Endometrium (tissue), 2 donors: ENCODE data around the gene QRICH1.
A peak's percentile ranks its signal among the peaks of the same experiment; 100 is the strongest.

ENCODE experiments used
- FAIRE-seq: peaks from 2 replicates; lab custom pipeline; 2012; peaks lifted over from hg19 to GRCh38; lab: Jason Lieb, UNC
- donor health status: control.
- donor health status: control.

QRICH1 gene

DNA sequence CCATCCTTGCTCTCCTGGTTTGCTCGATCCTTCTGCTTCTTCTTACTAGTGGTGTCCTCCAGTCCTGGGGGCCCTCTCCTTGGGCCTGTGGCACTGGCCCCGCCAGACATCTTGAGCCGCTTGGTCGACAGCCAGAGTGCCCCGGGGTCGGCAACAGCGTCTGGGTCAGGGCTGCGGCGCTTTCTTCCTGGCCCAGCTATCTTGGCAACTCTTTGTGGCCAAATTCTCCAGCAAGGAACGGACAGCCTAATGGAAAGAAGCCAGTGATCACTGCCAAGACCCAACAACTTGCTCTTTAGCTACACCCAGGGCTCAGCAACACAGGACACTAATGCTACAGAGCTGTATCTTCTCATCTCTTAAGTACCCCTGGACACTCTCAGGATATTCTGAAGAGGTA is 25.2 kb upstream of the QRICH1 start:
- no peak for FAIRE-seq

- FAIRE-seq, result no peak
Observed at GRCh38 chr3:49112262-49112661, 18.4 kb upstream of the QRICH1 start.

DNA sequence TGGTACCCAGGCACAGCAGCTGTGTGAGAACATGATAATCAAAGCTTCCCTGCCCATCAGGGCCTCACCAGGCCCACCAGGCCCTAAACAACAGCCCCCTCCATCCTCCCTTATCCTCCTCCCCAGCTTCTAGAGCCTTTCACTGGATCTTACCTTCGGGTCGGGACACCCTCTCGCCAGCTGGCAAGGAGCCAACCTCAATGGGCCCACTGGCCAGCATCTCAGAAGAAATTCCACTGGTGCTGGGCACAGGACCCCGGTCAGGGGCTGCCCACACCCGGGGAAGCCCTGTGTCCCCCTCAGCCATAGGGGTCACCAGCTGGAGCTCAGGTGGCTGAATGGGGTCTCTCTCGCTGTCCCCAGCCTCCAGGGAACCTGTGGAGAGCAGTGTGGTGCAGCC is 17.5 kb upstream of the QRICH1 start:
- FAIRE-seq, result no peak

DNA sequence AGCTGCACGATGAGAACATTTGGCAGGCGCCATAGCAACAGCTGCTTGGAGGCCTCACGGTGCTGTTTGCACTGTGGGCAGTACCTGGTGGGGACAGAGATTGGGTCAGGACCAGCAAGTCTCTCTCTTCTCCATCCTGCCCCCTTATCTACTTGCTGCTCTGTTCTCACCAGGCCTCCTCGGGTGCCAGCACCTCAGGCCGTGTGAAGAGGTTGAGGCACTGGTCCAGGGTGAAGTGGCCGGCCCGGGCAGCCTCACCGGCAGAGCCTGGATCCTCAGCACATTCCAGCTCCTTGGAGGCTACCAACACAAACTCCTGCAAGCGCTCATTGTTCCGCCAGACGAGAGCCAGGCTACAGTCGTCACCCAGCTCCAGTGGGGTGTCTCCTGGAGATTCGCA is 16.9 kb upstream of the QRICH1 start:
- no peak for FAIRE-seq

- FAIRE-seq, result no peak
Observed at GRCh38 chr3:49108346-49108745, 14.5 kb upstream of the QRICH1 start.

- peak; percentile 94 for FAIRE-seq
Observed at GRCh38 chr3:49104427-49105291, 10.8 kb upstream of the QRICH1 start, which contains the start of gene QARS1. Gene QARS1 (minus strand): TSS chr3:49104757. CDS start chr3:49104733, 24 bp downstream.

DNA sequence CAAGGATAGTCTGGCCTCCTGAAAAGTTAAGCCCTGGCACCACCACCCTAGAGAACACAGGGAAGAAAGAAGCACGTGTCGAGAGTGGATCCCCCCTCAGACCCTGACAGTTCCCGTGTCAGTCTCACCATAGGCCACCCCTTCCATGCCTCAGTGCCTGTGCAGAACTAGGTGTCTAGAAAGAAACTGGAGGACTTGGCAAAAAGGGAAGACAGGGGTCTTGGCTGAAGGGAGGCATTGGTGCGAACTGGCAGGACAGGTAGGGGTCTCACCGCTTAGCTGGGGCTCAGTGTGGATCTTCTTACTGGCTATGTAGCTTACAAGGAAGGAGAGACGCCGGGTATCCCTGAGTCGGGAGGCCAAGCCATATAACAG is 10.2 kb upstream of the QRICH1 start:
- no peak for FAIRE-seq

- no peak for FAIRE-seq
Observed at GRCh38 chr3:49100046-49100615, 6.3 kb upstream of the QRICH1 start.

DNA sequence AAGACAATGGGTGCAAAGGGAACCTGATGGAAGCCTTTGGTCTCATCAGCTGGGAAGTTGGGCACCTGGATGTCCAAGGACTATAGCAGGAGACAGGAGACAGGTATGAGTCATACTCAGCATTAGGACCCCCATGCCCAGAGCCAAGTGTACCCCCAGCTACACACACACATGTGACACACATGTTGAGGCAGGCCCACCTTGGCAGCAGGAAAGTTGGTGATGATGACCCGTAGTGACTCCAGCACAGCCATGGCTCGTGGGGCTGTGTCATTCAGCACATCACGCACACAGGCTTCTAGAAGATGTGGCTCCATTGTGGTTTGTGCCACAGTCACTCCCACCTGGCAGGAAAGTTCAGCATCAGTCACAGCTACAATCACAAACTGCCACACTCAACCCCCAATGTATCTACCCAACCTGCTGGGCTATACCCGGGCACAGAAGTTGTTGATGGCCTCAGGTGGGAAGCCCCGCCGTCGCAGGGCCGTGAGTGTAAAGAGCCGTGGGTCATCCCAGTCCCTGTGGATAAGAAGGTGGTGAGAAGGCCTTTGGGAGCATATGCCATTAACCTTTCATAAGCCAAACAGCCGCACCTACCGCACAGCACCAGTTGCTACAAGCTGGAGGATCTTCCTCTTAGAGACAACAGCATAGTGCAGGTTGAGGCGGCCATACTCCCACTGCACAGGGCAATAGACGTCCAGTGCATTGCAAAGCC is 5.2 kb upstream of the QRICH1 start:
- FAIRE-seq, result no peak

- FAIRE-seq, result no peak
Observed at GRCh38 chr3:49098429-49098828, 4.6 kb upstream of the QRICH1 start.

- FAIRE-seq, result no peak
Observed at GRCh38 chr3:49092938-49093852, 676 bp downstream of the QRICH1 start.

DNA sequence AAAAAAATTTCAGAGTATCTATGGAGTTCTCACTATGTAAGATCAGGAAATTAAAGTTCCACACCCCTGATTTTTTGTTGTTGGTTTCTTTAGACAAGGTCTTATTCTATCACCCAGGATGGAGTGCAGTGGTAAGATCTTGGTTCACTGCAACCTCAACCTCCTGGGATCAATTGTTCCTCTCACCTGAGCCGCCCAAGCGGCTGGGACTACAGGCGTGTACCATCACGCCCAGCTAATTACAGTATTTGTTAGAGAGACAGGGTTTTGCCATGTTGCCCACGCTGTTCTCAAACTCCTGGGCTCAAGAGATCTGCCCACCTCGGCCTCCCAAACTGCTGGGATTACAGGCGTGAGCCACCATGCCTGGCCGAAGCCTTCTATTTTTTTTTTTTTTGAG is 12.4 kb downstream of the QRICH1 start:
- no peak for FAIRE-seq

DNA sequence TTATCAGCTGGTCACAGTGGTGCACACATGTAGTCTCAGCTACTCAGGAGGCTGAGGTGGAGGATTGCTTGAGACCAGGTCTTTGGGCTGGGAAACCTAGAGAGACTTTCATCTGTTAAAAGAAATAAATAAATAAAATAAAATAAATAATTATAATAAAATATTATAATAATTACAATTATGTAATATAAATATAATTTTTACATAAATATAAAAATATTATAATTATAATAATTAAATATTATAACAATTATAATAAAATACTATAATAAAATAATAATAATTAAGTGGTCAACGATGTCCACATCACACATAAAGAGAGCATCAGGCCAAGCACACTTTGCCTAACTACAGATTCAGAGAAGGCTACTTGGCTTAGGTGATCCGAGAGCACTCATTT is 14.6 kb downstream of the QRICH1 start:
- peak; percentile 57 for FAIRE-seq

- FAIRE-seq, result no peak
Observed at GRCh38 chr3:49076646-49077045, 17.2 kb downstream of the QRICH1 start.

DNA sequence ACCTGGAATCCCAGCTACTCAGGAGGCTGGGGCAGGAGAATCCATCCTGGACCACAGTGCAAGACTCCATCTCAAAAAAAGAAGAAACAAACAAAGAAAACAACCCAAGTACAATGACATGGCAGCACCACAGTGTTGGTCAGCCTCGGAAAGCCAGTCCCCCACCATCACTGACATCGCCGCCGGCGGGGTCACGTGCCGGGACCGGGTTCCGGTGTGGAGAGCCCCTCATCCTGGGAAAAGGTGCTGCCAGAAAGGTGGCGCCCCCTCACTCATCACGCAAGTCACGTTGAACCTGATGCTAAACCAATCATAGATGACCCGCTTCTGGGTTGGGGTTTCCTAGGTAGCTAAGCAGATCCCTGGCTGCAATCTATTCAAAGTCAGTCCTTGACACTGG is 17.8 kb downstream of the QRICH1 start:
- FAIRE-seq, result no peak

- FAIRE-seq, result no peak
Observed at GRCh38 chr3:49058011-49058410, 35.9 kb downstream of the QRICH1 start.

DNA sequence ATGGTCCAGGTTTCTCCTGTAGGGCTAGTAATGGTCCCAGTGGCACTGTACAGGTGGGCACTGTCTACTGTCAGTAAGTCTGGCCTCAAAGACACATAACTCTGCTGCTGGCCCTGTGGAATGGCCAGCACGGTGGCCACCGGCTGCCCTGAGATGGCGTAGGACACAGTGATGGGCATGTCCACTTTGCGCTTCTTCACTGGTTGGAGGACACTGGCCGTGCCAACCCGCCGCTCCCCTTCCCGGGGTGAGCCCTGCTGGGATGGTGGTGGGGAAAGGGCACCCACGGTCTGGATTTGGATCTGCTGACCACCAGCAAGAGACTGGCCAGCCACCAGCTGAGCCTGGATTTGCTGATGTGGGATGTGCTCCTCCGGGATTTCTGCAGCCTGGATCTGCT is 36.6 kb downstream of the QRICH1 start:
- no peak for FAIRE-seq

GRCh38 chr3:49054344-49054862 is 39.5 kb downstream of the QRICH1 start:
- FAIRE-seq, result no peak

- FAIRE-seq, result no peak
Observed at GRCh38 chr3:49053543-49053942, 40.3 kb downstream of the QRICH1 start.

DNA sequence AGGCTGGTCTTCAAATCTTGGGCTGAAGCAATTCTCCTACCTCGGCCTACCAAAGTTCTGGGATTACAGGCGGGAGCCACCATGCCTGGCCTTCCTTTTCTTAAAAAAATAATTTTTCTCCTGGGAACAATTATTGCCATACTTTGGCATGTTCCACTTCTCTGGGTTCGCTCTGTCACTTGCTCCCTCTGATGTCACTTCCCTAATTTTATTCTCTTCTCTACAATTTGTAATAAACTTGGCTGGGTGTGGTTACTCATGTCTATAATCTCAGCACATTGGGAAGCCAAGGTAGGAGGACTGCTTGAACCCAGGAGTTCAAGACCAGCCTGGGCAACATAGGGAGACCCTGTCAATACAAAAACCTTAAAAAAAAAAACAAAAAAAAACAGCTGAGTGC is 58.6 kb downstream of the QRICH1 start:
- FAIRE-seq, result no peak

DNA sequence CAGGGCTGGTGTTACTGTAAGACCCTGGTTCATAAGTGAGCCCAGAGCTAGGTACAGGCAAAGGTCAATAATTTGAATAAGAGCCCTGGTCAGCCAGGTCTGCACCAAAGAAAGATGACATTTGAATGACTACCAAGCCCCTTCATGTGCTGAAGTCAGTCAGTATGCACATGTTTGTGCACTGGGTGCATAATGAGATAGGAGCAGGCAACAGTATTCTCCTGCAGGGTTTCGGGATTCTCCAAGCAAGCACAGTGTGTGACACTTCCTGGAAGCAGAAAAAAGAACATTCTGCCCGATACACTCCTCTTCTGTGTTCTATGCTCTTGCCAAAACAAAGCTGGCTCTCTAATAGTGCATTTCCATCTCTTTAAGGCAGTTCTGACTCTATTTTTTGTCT is 59.2 kb downstream of the QRICH1 start:
- FAIRE-seq, result no peak
